OCI-LY7 (cell line): Measurements from ENCODE around the gene AXIN2. TPM values are rescaled to one million over a fixed set of nuclear protein-coding genes. Genes with fewer than 3 reads are reported as not detected.

Experiments
- BruUV-seq: library from RNA; stranded (reverse); fragments of 400-500 nt; replicated peaks from 2 replicates; lab custom pipeline; 2021; lab: Mats Ljungman, UMichigan
- CTCF ChIA-PET: fragments of 300-600 bp; sonication (Branson Sonifier 250); formaldehyde crosslinking; loops from one replicate; lab custom pipeline; 2022; ENCODE audit warnings: antibody characterized with exemption; ENCODE audit not compliant: unreplicated experiment; lab: Charles Lee
- POLR2A ChIA-PET: fragments of 300-600 bp; sonication (Branson Sonifier 250); formaldehyde crosslinking; loops from one replicate; lab custom pipeline; 2022; ENCODE audit warnings: antibody characterized with exemption; lab: Charles Lee
- DNase-seq: peaks from one replicate; pipeline ENCODE4 v3.0.0-alpha.2; 2015; ENCODE audit warnings: low spot score
- H2AFZ ChIP-seq: fragments of 200-600 bp; sonication (generic), shearing (Covaris generic); 2 replicates; pipeline ENCODE4 v1.6.1; 2014; ENCODE audit warnings: mild to moderate bottlenecking, antibody characterized with exemption, low read length, moderate library complexity
- H3K27ac ChIP-seq: fragments of 200-600 bp; sonication (generic); 2 replicates; pipeline ENCODE4 v1.5.1; 2014; ENCODE audit warnings: mixed run types, low read depth, mild to moderate bottlenecking, moderate library complexity, low read length, inconsistent platforms; ENCODE audit not compliant: poor library complexity, severe bottlenecking
- H3K36me3 ChIP-seq: fragments of 200-600 bp; sonication (generic); 2 replicates; pipeline ENCODE4 v1.6.1; 2014; ENCODE audit warnings: mild to moderate bottlenecking, antibody characterized with exemption, low read length, moderate library complexity, mixed read lengths; ENCODE audit not compliant: insufficient read depth
- H3K4me1 ChIP-seq: fragments of 200-600 bp; sonication (generic); 2 replicates; pipeline ENCODE4 v1.5.1; 2014; ENCODE audit warnings: mild to moderate bottlenecking, low read length; ENCODE audit not compliant: insufficient read depth, poor library complexity, severe bottlenecking
- H3K4me2 ChIP-seq: fragments of 200-600 bp; sonication (generic); 2 replicates; pipeline ENCODE4 v1.6.1; 2014; ENCODE audit warnings: mild to moderate bottlenecking, low read length
- H3K4me3 ChIP-seq: fragments of 200-600 bp; sonication (generic); 2 replicates; pipeline ENCODE4 v1.5.1; 2014; ENCODE audit warnings: mild to moderate bottlenecking, low read depth, low read length; ENCODE audit not compliant: poor library complexity, severe bottlenecking
- H3K79me2 ChIP-seq: fragments of 200-600 bp; sonication (generic); 2 replicates; pipeline ENCODE4 v1.6.1; 2016; ENCODE audit warnings: low read depth, mild to moderate bottlenecking, low read length, moderate library complexity, mixed read lengths; ENCODE audit not compliant: insufficient read depth
- H3K9me2 ChIP-seq: fragments of 200-600 bp; sonication (generic); 2 replicates; pipeline ENCODE4 v1.6.1; 2016; ENCODE audit warnings: mild to moderate bottlenecking, low read length, mixed read lengths; ENCODE audit not compliant: insufficient read depth
- H3K9me3 ChIP-seq: fragments of 200-600 bp; sonication (generic); 2 replicates; pipeline ENCODE4 v1.6.1; 2014; ENCODE audit warnings: mild to moderate bottlenecking, mixed run types, low read length, mixed read lengths
- H4K20me1 ChIP-seq: fragments of 200-600 bp; sonication (generic); 2 replicates; pipeline ENCODE4 v1.6.1; 2014; ENCODE audit warnings: mild to moderate bottlenecking, antibody characterized with exemption, low read length, moderate library complexity, mixed read lengths; ENCODE audit not compliant: insufficient read depth
- EZH2phosphoT487 ChIP-seq: fragments of 200-600 bp; sonication (generic); IDR thresholded peaks from 2 replicates; pipeline ENCODE4 v1.6.1; 2018; ENCODE audit warnings: low read depth, borderline replicate concordance, mild to moderate bottlenecking, mixed run types, antibody characterized with exemption, low read length, moderate library complexity, mixed read lengths
- intact Hi-C: fragments of 100-400 bp; cut with micrococcal nuclease; formaldehyde crosslinking; loops from one replicate; pipeline ENCODE4 v1.10.0; 2022; ENCODE audit not compliant: unreplicated experiment
- total RNA-seq, 2 experiments: library from RNA; depleted of rRNA in 1 of 2; stranded (reverse); fragments of >200 nt in 1 of 2; shearing (Covaris generic) in 1 of 2; gene quantifications; 2 replicates each; pipeline ENCODE4 v1.2.3, GENCODE V29; 2014 to 2022
- TF ChIP-seq, protein P1 (sequence below): fragments of 200-600 bp; sonication (generic); conservative IDR thresholded peaks from 2 replicates; pipeline ENCODE4 v1.5.1; 2014; ENCODE audit warnings: mild to moderate bottlenecking, antibody characterized with exemption, low read length, moderate library complexity, mixed read lengths

AXIN2 gene
- total RNA-seq, 2 experiments from 2014 or later, result 8.5 TPM

DNA sequence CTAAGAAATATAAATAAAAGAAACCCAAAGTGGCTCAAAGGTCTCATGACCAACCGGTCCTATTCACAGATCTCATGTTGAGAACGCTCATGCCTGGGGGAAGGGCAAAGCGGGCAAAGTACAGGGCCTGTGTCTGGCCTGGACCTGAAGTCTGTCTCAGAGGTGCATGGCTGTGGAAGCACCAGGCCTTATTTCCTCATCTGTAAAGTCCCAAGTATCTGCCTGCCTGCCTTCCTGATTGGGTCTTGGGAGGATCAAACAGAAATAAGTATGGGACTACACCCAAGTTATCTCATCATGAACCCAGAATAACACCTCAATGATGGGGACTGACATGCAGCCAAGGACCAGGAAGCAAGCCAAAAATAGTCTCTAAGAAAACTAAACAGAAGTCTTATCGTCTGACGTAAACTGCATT, 14.2 kb downstream of the AXIN2 start:
- H2AFZ ChIP-seq, result no peak overlapping the region
- H3K27ac ChIP-seq, result no peak overlapping the region
- no peaks in the 10 kb centered on the region for H3K79me2 ChIP-seq
- H3K4me3 ChIP-seq, result no peak overlapping the region
- POLR2A ChIA-PET, result no interaction called here
- BruUV-seq, result no TSS peak
- CTCF ChIA-PET, result no interaction called here
- H3K9me3 ChIP-seq, result no peaks in the 10 kb centered on the region
- H4K20me1 ChIP-seq, result no peaks in the 10 kb centered on the region
- peaks cover 29% of the 10 kb centered on the region for H3K36me3 ChIP-seq
- no peak for TF ChIP-seq EZH2phosphoT487
- TF ChIP-seq, protein P1, sequence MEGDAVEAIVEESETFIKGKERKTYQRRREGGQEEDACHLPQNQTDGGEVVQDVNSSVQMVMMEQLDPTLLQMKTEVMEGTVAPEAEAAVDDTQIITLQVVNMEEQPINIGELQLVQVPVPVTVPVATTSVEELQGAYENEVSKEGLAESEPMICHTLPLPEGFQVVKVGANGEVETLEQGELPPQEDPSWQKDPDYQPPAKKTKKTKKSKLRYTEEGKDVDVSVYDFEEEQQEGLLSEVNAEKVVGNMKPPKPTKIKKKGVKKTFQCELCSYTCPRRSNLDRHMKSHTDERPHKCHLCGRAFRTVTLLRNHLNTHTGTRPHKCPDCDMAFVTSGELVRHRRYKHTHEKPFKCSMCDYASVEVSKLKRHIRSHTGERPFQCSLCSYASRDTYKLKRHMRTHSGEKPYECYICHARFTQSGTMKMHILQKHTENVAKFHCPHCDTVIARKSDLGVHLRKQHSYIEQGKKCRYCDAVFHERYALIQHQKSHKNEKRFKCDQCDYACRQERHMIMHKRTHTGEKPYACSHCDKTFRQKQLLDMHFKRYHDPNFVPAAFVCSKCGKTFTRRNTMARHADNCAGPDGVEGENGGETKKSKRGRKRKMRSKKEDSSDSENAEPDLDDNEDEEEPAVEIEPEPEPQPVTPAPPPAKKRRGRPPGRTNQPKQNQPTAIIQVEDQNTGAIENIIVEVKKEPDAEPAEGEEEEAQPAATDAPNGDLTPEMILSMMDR, result no peak
- no peaks in the 10 kb centered on the region for H3K9me2 ChIP-seq
- no peak overlapping the region for H3K4me2 ChIP-seq
- DNase-seq, result no peak
- intact Hi-C loops, result no loop called here
- H3K4me1 ChIP-seq, result no peaks in the 10 kb centered on the region

DNA sequence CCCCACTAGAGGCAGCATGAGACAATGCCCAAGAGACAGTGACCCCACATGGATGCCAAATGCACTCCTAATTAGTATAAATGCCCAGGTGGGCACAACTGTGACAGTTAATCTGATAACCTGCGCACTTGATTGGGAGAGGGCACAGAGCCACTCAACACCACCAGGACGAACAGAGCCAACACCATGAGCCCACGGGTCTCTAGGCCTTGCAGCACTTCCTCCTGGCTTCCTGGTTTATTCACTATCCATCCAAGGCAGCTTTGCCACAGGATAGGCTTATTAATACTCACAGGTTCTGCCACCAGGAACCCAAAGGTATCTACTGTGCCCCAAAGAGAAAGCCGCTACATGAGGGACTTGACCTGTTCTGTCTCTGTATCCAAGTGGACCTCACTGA, 14.9 kb downstream of the AXIN2 start:
- BruUV-seq, result no TSS peak
- TF ChIP-seq, protein P1, result no peak
- no peak for TF ChIP-seq EZH2phosphoT487
- Histone ChIP-seq H3K9me3 (no peaks in the 10 kb centered on the region), H3K9me2 (no peaks in the 10 kb centered on the region), H4K20me1 (no peaks in the 10 kb centered on the region), H2AFZ (no peak overlapping the region), H3K36me3 (peaks cover 29% of the 10 kb centered on the region), H3K79me2 (no peaks in the 10 kb centered on the region), H3K4me3 (no peak overlapping the region), H3K27ac (no peak overlapping the region), H3K4me1 (no peaks in the 10 kb centered on the region), H3K4me2 (no peak overlapping the region)
- no peak for DNase-seq
- intact Hi-C loops, result no loop called here
- CTCF ChIA-PET, result no interaction called here
- POLR2A ChIA-PET, result no interaction called here

DNA sequence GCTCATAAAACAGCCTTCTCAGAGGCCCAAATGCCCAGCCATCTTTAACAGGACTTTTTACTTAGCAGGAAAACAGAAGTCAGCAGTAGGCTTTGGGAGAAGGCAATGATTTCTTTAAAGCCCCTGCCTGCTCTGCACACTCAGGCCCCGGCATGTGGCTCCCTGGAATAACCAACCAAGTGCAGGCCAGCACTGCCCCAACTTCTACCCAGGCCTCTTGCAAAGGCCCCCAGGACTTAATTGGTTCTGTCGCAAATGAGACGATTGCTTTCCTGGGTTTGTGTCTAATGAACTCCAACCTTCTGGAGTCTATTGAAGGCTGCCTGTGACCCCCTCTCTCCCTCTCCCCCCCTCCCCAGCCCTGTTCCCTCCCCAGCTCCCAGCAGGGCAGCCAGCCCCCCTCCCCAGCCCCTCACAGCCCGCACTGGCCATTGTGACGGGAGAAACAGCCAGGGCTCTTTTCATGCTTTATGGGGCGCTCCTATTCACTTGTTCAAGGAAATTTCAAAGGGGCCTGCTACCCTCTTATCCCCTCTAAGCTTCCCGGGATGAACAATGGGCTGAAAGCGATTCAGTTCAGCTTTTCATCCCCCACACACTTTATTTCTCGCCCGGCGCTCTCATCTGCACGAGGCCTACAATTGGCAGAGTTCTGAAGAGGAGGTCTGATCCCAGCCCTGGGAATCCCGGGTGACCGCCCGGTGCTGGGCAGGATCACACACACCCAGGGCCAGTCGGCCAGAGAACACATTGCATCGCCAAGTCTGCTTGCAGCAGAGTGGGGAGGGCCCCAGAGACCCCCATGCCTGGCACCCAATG, 15.5 kb downstream of the AXIN2 start:
- no peaks in the 10 kb centered on the region for H3K79me2 ChIP-seq
- H3K4me3 ChIP-seq, result no peak overlapping the region
- DNase-seq, result no peak
- no peaks in the 10 kb centered on the region for H3K4me1 ChIP-seq
- peaks cover 29% of the 10 kb centered on the region for H3K36me3 ChIP-seq
- no peaks in the 10 kb centered on the region for H3K9me3 ChIP-seq
- no peaks in the 10 kb centered on the region for H4K20me1 ChIP-seq
- CTCF ChIA-PET, result no interaction called here
- H3K4me2 ChIP-seq, result no peak overlapping the region
- TF ChIP-seq EZH2phosphoT487, result no peak
- TF ChIP-seq, protein P1, result no peak
- POLR2A ChIA-PET, result no interaction called here
- H2AFZ ChIP-seq, result no peak overlapping the region
- intact Hi-C loops, result no loop called here
- no TSS peak for BruUV-seq
- H3K9me2 ChIP-seq, result no peaks in the 10 kb centered on the region
- H3K27ac ChIP-seq, result no peak overlapping the region
